Measurements from ENCODE around the gene ZNF26.

Gene ZNF26

DNA sequence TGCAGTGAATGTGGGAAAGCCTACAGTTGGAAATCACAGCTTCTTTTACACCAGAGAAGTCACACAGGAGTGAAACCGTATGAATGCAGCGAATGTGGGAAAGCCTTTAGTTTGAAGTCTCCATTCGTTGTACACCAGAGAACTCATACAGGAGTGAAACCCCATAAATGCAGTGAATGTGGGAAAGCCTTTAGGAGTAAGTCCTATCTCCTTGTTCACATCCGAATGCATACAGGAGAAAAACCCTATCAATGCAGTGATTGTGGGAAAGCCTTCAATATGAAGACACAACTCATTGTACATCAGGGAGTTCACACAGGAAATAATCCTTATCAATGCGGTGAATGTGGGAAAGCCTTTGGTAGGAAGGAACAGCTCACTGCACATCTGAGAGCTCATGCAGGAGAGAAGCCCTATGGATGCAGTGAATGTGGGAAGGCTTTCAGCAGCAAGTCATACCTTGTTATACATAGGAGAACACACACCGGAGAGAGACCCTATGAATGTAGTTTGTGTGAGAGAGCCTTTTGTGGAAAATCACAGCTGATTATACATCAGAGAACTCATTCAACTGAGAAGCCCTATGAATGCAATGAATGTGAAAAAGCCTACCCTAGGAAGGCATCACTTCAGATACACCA lies 24.6 kb downstream of the ZNF26 start:
- no peak overlapping the region for H3K27ac ChIP-seq

DNA sequence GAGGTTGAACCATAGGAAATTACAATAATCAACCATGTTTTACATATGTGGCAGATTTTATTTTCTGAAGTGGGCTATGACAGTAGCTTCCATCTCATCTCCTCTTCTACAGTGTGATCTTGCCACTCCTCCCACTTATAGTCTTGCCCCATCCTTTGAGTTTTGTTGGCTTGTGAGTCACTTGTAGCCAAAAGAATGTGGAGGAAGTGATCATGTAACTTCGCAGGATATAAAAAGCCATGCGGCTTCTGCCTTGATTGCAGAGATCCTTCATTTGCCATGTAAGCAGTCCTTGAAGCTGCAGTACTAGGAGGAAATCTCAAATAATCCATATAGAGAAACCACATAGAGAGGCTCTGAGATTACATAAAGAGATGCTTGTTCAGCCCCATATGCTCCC lies 37.4 kb downstream of the ZNF26 start:
- no peaks in the 10 kb centered on the region for H3K27me3 ChIP-seq (ENCODE audit: insufficient read depth, low read depth, severe bottlenecking)
- H3K4me3 ChIP-seq (ENCODE audit: low read depth, low read length), result no peak overlapping the region
- TF ChIP-seq, protein P1, sequence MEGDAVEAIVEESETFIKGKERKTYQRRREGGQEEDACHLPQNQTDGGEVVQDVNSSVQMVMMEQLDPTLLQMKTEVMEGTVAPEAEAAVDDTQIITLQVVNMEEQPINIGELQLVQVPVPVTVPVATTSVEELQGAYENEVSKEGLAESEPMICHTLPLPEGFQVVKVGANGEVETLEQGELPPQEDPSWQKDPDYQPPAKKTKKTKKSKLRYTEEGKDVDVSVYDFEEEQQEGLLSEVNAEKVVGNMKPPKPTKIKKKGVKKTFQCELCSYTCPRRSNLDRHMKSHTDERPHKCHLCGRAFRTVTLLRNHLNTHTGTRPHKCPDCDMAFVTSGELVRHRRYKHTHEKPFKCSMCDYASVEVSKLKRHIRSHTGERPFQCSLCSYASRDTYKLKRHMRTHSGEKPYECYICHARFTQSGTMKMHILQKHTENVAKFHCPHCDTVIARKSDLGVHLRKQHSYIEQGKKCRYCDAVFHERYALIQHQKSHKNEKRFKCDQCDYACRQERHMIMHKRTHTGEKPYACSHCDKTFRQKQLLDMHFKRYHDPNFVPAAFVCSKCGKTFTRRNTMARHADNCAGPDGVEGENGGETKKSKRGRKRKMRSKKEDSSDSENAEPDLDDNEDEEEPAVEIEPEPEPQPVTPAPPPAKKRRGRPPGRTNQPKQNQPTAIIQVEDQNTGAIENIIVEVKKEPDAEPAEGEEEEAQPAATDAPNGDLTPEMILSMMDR (IDR thresholded peaks at IDR 0.05; ENCODE audit: low read depth, low read length), result no peak
- peaks cover 13% of the 10 kb centered on the region for H3K9me3 ChIP-seq (ENCODE audit: severe bottlenecking)
- H3K36me3 ChIP-seq, result no peaks in the 10 kb centered on the region
- DNase-seq, result no peak
- no peak overlapping the region for H3K27ac ChIP-seq

More for the DNA sequence above, 24.6 kb downstream of the ZNF26 start:
- peaks cover 67% of the 10 kb centered on the region for H3K36me3 ChIP-seq
- no peak for DNase-seq
- TF ChIP-seq, protein P1 (IDR thresholded peaks at IDR 0.05; ENCODE audit: low read depth, low read length), result no peak
- H3K4me3 ChIP-seq (ENCODE audit: low read depth, low read length), result no peak overlapping the region
- H3K27me3 ChIP-seq (ENCODE audit: insufficient read depth, low read depth, severe bottlenecking), result no peaks in the 10 kb centered on the region
- peaks cover 6% of the 10 kb centered on the region for H3K9me3 ChIP-seq (ENCODE audit: severe bottlenecking)

DNA sequence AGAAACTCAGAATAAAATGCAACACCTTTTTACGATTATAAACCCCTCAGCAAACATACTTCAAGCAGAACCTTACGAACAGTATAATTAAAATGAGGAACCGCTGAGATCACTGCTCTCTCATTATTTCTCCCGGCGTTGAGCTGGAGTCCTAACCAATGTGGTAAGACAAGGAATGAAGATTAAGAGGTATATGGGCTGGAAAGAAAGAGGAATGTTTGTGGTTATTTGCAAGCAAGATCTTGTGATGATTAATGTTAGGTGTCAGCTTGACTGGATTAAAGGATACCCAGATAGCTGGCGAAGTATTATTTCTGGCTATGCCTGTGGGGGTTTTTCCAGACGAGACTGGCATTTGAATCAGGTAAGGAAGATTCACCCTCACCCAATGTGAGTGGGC lies 40.8 kb downstream of the ZNF26 start:
- no peak overlapping the region for H3K27ac ChIP-seq
- no peaks in the 10 kb centered on the region for H3K27me3 ChIP-seq (ENCODE audit: insufficient read depth, low read depth, severe bottlenecking)
- no peak overlapping the region for H3K4me3 ChIP-seq (ENCODE audit: low read depth, low read length)
- peaks cover 21% of the 10 kb centered on the region for H3K9me3 ChIP-seq (ENCODE audit: severe bottlenecking)
- TF ChIP-seq, protein P1 (IDR thresholded peaks at IDR 0.05; ENCODE audit: low read depth, low read length), result no peak
- H3K36me3 ChIP-seq, result no peaks in the 10 kb centered on the region
- no peak for DNase-seq

DNA sequence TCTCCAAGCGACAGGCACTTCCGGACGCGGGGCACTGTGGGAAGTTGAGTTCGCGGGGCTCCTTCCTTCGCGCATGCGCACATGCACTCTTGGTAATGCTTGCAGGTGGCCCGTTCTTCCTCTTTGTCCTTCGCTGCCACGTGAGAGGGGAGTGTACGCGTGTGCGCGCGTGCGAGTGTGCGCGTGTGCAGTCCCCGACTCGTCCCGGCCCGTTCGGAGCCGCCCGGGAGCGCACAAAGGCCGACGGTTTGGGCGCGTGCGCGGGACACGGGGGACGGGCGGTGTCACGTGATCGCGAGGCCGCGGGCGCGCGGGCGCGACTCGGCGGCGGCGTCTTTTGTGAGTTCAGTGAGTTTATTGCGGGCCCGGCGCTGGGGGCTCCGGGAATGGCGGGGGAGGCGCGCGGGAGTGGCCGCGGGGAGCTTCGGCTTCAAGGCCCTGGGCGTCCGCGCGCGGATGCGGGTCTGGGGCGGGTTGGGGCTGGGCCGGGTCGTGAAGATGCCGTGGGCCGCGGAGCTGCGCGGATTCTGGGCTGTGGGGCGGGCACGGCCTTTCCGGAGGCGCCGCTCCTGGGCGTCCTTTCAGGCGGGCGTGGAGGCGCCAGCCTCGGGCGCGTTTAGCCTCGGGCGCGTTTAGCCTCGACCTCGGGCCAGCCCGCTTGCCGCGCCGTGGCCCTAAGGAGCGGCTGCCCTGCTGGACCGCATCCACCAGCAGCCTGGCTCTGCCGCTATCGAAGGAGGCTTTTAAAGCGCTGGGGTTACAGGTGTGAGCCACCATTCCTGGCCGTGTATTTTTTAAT lies 51.2 kb downstream of the ZNF26 start, which contains the start of gene ZNF84:
Gene ZNF84 (plus strand): TSS at position 303 of the 799 bp plus-strand sequence. CDS start 3,959 bp downstream, outside the sequence.
- Histone ChIP-seq H3K27ac (peak within 1 kb of the TSS; percentile 96), H3K9me3 (ENCODE audit: severe bottlenecking) (peaks cover 41% of the 10 kb centered on the region), H3K27me3 (ENCODE audit: insufficient read depth, low read depth, severe bottlenecking) (no peaks in the 10 kb centered on the region), H3K4me3 (ENCODE audit: low read depth, low read length) (peak within 1 kb of the TSS; percentile 72), H3K36me3 (peaks cover 42% of the 10 kb centered on the region)
- TF ChIP-seq, protein P1 (IDR thresholded peaks at IDR 0.05; ENCODE audit: low read depth, low read length), result no peak
- peak; percentile 98 for DNase-seq

DNA sequence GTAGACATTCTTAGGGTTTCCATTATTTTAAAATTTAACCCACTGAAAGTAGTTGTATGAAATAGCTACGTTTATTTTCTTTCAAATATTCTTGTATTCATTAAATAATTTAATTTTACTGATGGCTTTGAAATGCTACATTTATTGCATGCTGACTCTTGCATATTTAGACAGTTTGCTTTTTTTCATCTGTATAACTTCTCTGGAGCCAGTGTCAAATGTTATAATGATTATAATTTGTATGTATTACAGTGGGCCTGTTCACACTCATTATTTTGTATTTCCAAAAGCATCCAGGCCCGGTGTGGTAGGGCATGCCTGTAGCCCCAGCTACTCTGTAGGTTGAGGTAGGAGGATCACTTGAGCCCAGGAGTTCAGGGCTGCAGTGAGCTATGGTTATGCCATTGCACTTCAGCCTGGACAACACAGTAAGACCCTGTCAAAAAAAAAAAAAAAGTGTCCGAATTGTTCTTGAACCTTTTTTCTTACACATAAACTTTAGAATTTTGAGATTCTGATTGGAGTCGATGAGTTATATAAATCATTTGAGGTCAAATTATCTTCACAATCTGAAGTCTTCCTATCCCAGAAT lies 52.0 kb downstream of the ZNF26 start:
- H3K4me3 ChIP-seq (ENCODE audit: low read depth, low read length), result peak overlapping the region; percentile 72
- peaks cover 44% of the 10 kb centered on the region for H3K9me3 ChIP-seq (ENCODE audit: severe bottlenecking)
- TF ChIP-seq, protein P1 (IDR thresholded peaks at IDR 0.05; ENCODE audit: low read depth, low read length), result no peak
- no peaks in the 10 kb centered on the region for H3K27me3 ChIP-seq (ENCODE audit: insufficient read depth, low read depth, severe bottlenecking)
- peak overlapping the region; percentile 96 for H3K27ac ChIP-seq
- no peak for DNase-seq
- H3K36me3 ChIP-seq, result peaks cover 50% of the 10 kb centered on the region
